Thoracic aorta (tissue), 2 donors: ENCODE measurements around the gene FIGN. TPM values are rescaled to one million over a fixed set of nuclear protein-coding genes. Genes with fewer than 3 reads are reported as not detected.
A peak's percentile ranks its signal among the peaks of the same experiment; 100 is the strongest.

ENCODE experiments used
- ATAC-seq: fragments of 150-250 bp; one replicate; pipeline ENCODE4 v1.8.0; 2017; ENCODE audit warnings: low read depth; ENCODE audit not compliant: insufficient number of reproducible peaks, low FRiP score
- DNase-seq: peaks from one replicate; pipeline ENCODE4 v3.0.0-alpha.2; 2020; ENCODE audit warnings: low spot score
- H3K27ac ChIP-seq, 2 donors: fragments of 200-600 bp; sonication (generic); 1 replicate in 1 of 2; 2 replicates in 1 of 2; pipeline ENCODE4 v1.5.1; 2016; ENCODE audit warnings: mild to moderate bottlenecking in 2 of 2, moderate library complexity in 2 of 2
- H3K27me3 ChIP-seq: fragments of 200-600 bp; sonication (generic); replicated peaks from 2 replicates; pipeline ENCODE4 v1.6.0; 2016; ENCODE audit warnings: mild to moderate bottlenecking; ENCODE audit not compliant: insufficient read depth
- H3K36me3 ChIP-seq: fragments of 200-600 bp; sonication (generic); one replicate; pipeline ENCODE4 v1.5.1; 2016
- H3K4me1 ChIP-seq, 2 donors: fragments of 200-600 bp; sonication (generic); 1 replicate in 1 of 2; 2 replicates in 1 of 2; pipeline versions ENCODE4 v1.5.1 to v1.6.0; 2016; ENCODE audit warnings: low read depth in 2 of 2, mild to moderate bottlenecking in 1 of 2; ENCODE audit not compliant: control insufficient read depth in 1 of 2
- H3K4me3 ChIP-seq: fragments of 200-600 bp; sonication (generic); 2 replicates; pipeline ENCODE4 v1.5.1; 2016; ENCODE audit warnings: mild to moderate bottlenecking
- H3K9me3 ChIP-seq: fragments of 200-600 bp; sonication (generic); 2 replicates; pipeline ENCODE4 v1.5.1; 2016
- CTCF ChIP-seq: fragments of 200-600 bp; sonication (generic); IDR thresholded peaks from one replicate; pipeline ENCODE4 v1.5.1; 2019; ENCODE audit warnings: antibody characterized with exemption
- total RNA-seq, 2 donors: library from RNA; depleted of rRNA; stranded (reverse); fragments of >200 nt; gene quantifications; one replicate each; pipeline versions ENCODE4 v1.1.0 to v1.2.3, GENCODE V29; 2016

FIGN gene
- total RNA-seq, 2 donors from 2014 or later: 10.8 to 21.2 TPM

GRCh38 chr2:163701399-163702195 is 34.2 kb downstream of the FIGN start:
- no peaks in the 10 kb centered on the region for H3K36me3 ChIP-seq
- ATAC-seq (no peak), DNase-seq (no peak)
- H3K9me3 ChIP-seq: no peaks in the 10 kb centered on the region
- TF ChIP-seq CTCF: no peak
- H3K4me1 ChIP-seq: peaks cover 22 to 57% of the 10 kb centered on the region in 2 donors
- H3K27me3 ChIP-seq: no peaks in the 10 kb centered on the region
- no peak overlapping the region for H3K27ac ChIP-seq
- no peak overlapping the region for H3K4me3 ChIP-seq

- ATAC-seq: no peak
- peak overlapping the region; percentile 54 to 70 for H3K27ac ChIP-seq
- H3K36me3 ChIP-seq: no peaks in the 10 kb centered on the region
- peak; percentile 18 for TF ChIP-seq CTCF
- H3K9me3 ChIP-seq: no peaks in the 10 kb centered on the region
- peak overlapping the region; percentile 36 for H3K4me3 ChIP-seq
- no peaks in the 10 kb centered on the region for H3K27me3 ChIP-seq
- no peak for DNase-seq
- peaks cover 22 to 66% of the 10 kb centered on the region in 2 donors for H3K4me1 ChIP-seq
Measured at GRCh38 chr2:163698857-163699256, 37.0 kb downstream of the FIGN start.

- peak overlapping the region; percentile 54 to 70 for H3K27ac ChIP-seq
- ATAC-seq: no peak
Measured at GRCh38 chr2:163697846-163698637, 37.8 kb downstream of the FIGN start.

GRCh38 chr2:163697429-163697828 is 38.4 kb downstream of the FIGN start:
- no peak for TF ChIP-seq CTCF
- Histone ChIP-seq H3K27ac (peak overlapping the region in 1 of 2 donors; percentile 70), H3K27me3 (no peaks in the 10 kb centered on the region), H3K36me3 (no peaks in the 10 kb centered on the region), H3K4me1 (peaks cover 32 to 72% of the 10 kb centered on the region in 2 donors), H3K4me3 (no peak overlapping the region), H3K9me3 (no peaks in the 10 kb centered on the region)
- DNase-seq (no peak), ATAC-seq (no peak)

More at GRCh38 chr2:163697846-163698637, 37.8 kb downstream of the FIGN start:
- DNase-seq: no peak
- H3K4me1 ChIP-seq: peaks cover 28 to 72% of the 10 kb centered on the region in 2 donors
- H3K9me3 ChIP-seq: no peaks in the 10 kb centered on the region
- no peaks in the 10 kb centered on the region for H3K36me3 ChIP-seq
- no peaks in the 10 kb centered on the region for H3K27me3 ChIP-seq
- H3K4me3 ChIP-seq: peak overlapping the region; percentile 36
- TF ChIP-seq CTCF: no peak

GRCh38 chr2:163693484-163693883 is 42.3 kb downstream of the FIGN start:
- TF ChIP-seq CTCF: no peak
- H3K27ac ChIP-seq: peak overlapping the region; percentile 74 to 76
- ATAC-seq: no peak
- H3K9me3 ChIP-seq: no peaks in the 10 kb centered on the region
- H3K4me3 ChIP-seq: no peak overlapping the region
- H3K27me3 ChIP-seq: no peaks in the 10 kb centered on the region
- no peak for DNase-seq
- no peaks in the 10 kb centered on the region for H3K36me3 ChIP-seq
- peaks cover 42 to 76% of the 10 kb centered on the region in 2 donors for H3K4me1 ChIP-seq
